Omental fat pad (tissue), 4 donors: ENCODE measurements around the gene MAPK9. TPM values are rescaled to one million over a fixed set of nuclear protein-coding genes. Genes with fewer than 3 reads are reported as not detected.

ENCODE experiments used
- ATAC-seq: fragments of 150-250 bp; one replicate; pipeline ENCODE4 v1.9.1; 2016; ENCODE audit warnings: mild to moderate bottlenecking, moderate library complexity; ENCODE audit not compliant: low FRiP score
- DNase-seq: peaks from one replicate; pipeline ENCODE4 v3.0.0-alpha.2; 2019; ENCODE audit warnings: low spot score
- CTCF ChIP-seq, 3 donors: fragments of 450-650 bp; IDR thresholded peaks; one replicate each; pipeline ENCODE4 v1.5.1; 2016 to 2017; ENCODE audit warnings: antibody characterized with exemption in 3 of 3, mild to moderate bottlenecking in 3 of 3, moderate library complexity in 2 of 3
- total RNA-seq, 4 donors: library from RNA; depleted of rRNA; stranded (reverse); fragments of >200 nt; gene quantifications; one replicate each; pipeline ENCODE4 v1.1.0, GENCODE V29; 2016

MAPK9 gene
- total RNA-seq, 4 donors from 2014 or later: 18.6 to 31.6 (median 29.6) TPM

- no peak for TF ChIP-seq CTCF (IDR thresholded peaks at IDR 0.05)
- DNase-seq: no peak
- ATAC-seq: no peak
Measured at GRCh38 chr5:180238631-180239030, 53.3 kb downstream of the MAPK9 start.

GRCh38 chr5:180235846-180236245, 56.0 kb downstream of the MAPK9 start:
- TF ChIP-seq CTCF (IDR thresholded peaks at IDR 0.05): no peak
- DNase-seq (no peak), ATAC-seq (no peak)

GRCh38 chr5:180235077-180235476, 56.8 kb downstream of the MAPK9 start:
- no peak for TF ChIP-seq CTCF (IDR thresholded peaks at IDR 0.05)
- ATAC-seq (no peak), DNase-seq (no peak)

- TF ChIP-seq CTCF (IDR thresholded peaks at IDR 0.05): no peak
- DNase-seq: no peak
- no peak for ATAC-seq
Measured at GRCh38 chr5:180234271-180234670, 57.6 kb downstream of the MAPK9 start.

- DNase-seq: no peak
- ATAC-seq: no peak
- TF ChIP-seq CTCF (IDR thresholded peaks at IDR 0.05): no peak
Measured at GRCh38 chr5:180233729-180234128, 58.2 kb downstream of the MAPK9 start.

- ATAC-seq (no peak), DNase-seq (no peak)
- TF ChIP-seq CTCF (IDR thresholded peaks at IDR 0.05): no peak
Measured at GRCh38 chr5:180230017-180230416, 61.9 kb downstream of the MAPK9 start.

- no peak for TF ChIP-seq CTCF (IDR thresholded peaks at IDR 0.05)
- DNase-seq (no peak), ATAC-seq (no peak)
Measured at GRCh38 chr5:180222056-180222455, 69.8 kb downstream of the MAPK9 start.
